Measurements from ENCODE around the gene CIDEA. TPM values are rescaled to one million over a fixed set of nuclear protein-coding genes. Genes with fewer than 3 reads are reported as not detected.
"Not testable (repeated sequence)": the region's sequence is repeated elsewhere in the genome, so short reads cannot be mapped to it uniquely, and the experiment has no call there.

Gene CIDEA, protein sequence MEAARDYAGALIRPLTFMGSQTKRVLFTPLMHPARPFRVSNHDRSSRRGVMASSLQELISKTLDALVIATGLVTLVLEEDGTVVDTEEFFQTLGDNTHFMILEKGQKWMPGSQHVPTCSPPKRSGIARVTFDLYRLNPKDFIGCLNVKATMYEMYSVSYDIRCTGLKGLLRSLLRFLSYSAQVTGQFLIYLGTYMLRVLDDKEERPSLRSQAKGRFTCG
- not detected for total RNA-seq
- polyA plus RNA-seq (2013, experiment 1 of 2): not detected
- not detected for polyA plus RNA-seq (2013, experiment 2 of 2)
- long read RNA-seq, experiment 1: 0 reads
- long read RNA-seq, experiment 2: 0 reads
- long read RNA-seq, experiment 3: 0 reads
- long read RNA-seq, experiment 4: 0 reads

DNA sequence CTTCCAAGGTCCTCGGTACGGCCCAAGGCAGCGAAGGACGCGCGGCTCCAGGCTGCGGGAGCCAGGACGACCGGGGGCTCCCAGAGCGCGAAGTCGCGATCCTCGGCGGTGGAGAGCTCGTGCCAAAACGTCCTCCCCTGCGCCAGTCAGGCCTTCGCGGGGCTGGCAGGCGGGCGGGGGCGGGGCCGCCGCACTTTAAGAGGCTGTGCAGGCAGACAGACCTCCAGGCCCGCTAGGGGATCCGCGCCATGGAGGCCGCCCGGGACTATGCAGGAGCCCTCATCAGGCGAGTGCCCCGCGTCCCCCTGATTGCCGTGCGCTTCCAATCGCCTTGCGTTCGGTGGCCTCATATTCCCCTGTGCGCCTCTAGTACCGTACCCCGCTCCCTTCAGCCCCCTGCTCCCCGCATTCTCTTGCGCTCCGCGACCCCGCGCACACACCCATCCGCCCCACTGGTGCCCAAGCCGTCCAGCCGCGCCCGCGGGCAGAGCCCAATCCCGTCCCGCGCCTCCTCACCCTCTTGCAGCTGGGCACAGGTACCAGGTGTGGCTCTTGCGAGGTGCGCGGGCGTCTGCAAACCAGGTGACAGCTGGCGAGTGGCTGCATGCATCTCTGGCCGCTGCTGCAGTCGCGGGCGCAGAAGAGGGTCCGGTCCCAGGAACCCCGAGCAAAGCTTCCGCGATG is at the start of gene CIDEA:
Gene CIDEA, plus strand, starts transcription at position 226 of the 684 bp plus-strand sequence. Its CDS starts 23 bp downstream, at position 249.
- Histone ChIP-seq H3K27ac (ENCODE audit: low read depth, low read length) (no peak within 1 kb of the TSS), H3K27me3 (ENCODE audit: control insufficient read depth, insufficient read depth, low read length, poor library complexity, severe bottlenecking) (peaks cover 77% of the 10 kb centered on the region), H3K9ac (ENCODE audit: extremely low read depth, low read length, poor library complexity, severe bottlenecking) (no peak within 1 kb of the TSS), H3K9me3 (ENCODE audit: control insufficient read depth, low read length) (no peaks in the 10 kb centered on the region), H3K4me3 (ENCODE audit: low read length) (peak within 1 kb of the TSS; percentile 59), H3K36me3 (ENCODE audit: control insufficient read depth, insufficient read depth, low read length) (no peaks in the 10 kb centered on the region), H3K4me1 (ENCODE audit: control insufficient read depth, insufficient read depth, low read length) (peaks cover 3% of the 10 kb centered on the region)
- TF ChIP-seq, protein P1, sequence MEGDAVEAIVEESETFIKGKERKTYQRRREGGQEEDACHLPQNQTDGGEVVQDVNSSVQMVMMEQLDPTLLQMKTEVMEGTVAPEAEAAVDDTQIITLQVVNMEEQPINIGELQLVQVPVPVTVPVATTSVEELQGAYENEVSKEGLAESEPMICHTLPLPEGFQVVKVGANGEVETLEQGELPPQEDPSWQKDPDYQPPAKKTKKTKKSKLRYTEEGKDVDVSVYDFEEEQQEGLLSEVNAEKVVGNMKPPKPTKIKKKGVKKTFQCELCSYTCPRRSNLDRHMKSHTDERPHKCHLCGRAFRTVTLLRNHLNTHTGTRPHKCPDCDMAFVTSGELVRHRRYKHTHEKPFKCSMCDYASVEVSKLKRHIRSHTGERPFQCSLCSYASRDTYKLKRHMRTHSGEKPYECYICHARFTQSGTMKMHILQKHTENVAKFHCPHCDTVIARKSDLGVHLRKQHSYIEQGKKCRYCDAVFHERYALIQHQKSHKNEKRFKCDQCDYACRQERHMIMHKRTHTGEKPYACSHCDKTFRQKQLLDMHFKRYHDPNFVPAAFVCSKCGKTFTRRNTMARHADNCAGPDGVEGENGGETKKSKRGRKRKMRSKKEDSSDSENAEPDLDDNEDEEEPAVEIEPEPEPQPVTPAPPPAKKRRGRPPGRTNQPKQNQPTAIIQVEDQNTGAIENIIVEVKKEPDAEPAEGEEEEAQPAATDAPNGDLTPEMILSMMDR (conservative IDR thresholded peaks at IDR 0.05): no peak
- H3K9me3 Mint-ChIP-seq: no peaks in the 10 kb centered on the region
- no peaks in the 10 kb centered on the region for H3K36me3 Mint-ChIP-seq (ENCODE audit: low read depth)
- peak; percentile 88 for DNase-seq
- H3K4me3 Mint-ChIP-seq: peak within 1 kb of the TSS; percentile 55
- H3K4me1 Mint-ChIP-seq: peaks cover 16% of the 10 kb centered on the region
- H3K27me3 Mint-ChIP-seq (ENCODE audit: insufficient read depth): peaks cover 95% of the 10 kb centered on the region
- no peak within 1 kb of the TSS for H3K27ac Mint-ChIP-seq
- 2 to 3% methylated on average over 29 to 69 of the region's 69 CpGs for WGBS, 2 experiments (ENCODE audit: insufficient coverage in 1 of 2, insufficient read length in 1 of 2)

DNA sequence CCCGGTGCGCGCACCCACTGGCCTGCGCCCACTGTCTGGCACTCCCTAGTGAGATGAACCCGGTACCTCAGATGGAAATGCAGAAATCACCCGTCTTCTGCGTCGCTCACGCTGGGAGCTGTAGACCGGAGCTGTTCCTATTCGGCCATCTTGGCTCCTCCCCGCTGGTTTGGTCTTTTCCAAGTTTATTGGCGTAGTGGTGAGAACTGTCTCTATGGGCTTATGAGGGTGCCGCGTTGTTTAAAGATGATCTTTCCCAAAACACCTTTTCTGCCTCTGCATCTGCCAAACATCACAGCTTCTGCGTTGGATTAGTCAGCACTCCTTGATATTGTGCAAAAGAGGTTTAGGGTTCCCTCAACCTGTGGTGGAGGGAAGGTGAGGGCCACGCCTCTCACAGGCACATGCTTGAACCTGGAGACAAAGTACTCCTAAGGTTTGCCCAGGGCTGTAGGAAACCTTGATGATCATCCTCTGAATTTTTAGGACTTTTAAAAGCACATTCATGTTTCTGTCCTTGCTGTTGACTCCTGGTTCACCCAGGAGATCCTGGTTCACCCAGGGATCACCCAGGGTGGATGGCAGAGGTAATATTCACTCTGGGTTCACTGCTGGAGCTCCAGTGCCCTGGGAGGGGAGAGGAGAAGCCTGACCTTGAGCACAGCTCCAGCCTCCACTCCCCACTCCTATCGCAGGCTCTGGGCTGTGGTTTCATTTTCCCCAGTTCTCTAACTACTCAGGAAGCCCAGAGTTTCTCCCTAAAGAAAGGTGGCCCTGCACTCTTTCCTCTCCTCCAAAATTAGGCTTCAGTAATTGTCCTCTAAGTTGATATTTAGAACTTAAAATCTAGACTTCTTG is 45.6 kb upstream of the CIDEA start:
- not testable (repeated sequence) for H3K27ac Mint-ChIP-seq; H3K27ac ChIP-seq (ENCODE audit: low read depth, low read length); H3K27me3 Mint-ChIP-seq (ENCODE audit: insufficient read depth); H3K4me1 Mint-ChIP-seq; H3K4me3 ChIP-seq (ENCODE audit: low read length); H3K9ac ChIP-seq (ENCODE audit: extremely low read depth, low read length, poor library complexity, severe bottlenecking); H3K36me3 ChIP-seq (ENCODE audit: control insufficient read depth, insufficient read depth, low read length); DNase-seq; H3K27me3 ChIP-seq (ENCODE audit: control insufficient read depth, insufficient read depth, low read length, poor library complexity, severe bottlenecking); H3K9me3 ChIP-seq (ENCODE audit: control insufficient read depth, low read length); H3K4me1 ChIP-seq (ENCODE audit: control insufficient read depth, insufficient read depth, low read length); H3K36me3 Mint-ChIP-seq (ENCODE audit: low read depth)
- 87 to 90% methylated on average over 2 to 12 of the region's 18 CpGs for WGBS, 2 experiments (ENCODE audit: insufficient coverage in 1 of 2, insufficient read length in 1 of 2)
- H3K9me3 Mint-ChIP-seq: peaks cover 11% of the 10 kb centered on the region
- peak overlapping the region; percentile 26 for H3K4me3 Mint-ChIP-seq

DNA sequence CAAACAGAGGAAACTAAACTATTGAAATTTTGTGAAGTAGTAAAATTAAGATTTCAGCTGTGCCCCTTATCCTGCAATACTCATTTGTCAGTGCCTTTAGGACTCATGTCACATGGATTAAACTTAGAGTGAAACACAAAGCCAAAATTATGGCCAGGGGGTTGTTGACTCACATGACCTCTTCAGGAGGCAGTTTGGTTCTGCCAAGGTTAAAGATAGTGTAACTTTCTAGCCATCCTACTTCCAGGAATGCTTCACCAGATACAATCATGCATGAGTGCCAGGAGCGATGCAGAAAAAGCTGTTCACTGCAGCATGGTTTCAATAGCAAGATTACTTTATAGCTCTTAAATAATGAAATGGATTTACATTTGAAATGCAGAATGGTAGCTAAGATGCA is 41.9 kb upstream of the CIDEA start:
- H3K27me3 Mint-ChIP-seq (ENCODE audit: insufficient read depth): not testable (repeated sequence)

DNA sequence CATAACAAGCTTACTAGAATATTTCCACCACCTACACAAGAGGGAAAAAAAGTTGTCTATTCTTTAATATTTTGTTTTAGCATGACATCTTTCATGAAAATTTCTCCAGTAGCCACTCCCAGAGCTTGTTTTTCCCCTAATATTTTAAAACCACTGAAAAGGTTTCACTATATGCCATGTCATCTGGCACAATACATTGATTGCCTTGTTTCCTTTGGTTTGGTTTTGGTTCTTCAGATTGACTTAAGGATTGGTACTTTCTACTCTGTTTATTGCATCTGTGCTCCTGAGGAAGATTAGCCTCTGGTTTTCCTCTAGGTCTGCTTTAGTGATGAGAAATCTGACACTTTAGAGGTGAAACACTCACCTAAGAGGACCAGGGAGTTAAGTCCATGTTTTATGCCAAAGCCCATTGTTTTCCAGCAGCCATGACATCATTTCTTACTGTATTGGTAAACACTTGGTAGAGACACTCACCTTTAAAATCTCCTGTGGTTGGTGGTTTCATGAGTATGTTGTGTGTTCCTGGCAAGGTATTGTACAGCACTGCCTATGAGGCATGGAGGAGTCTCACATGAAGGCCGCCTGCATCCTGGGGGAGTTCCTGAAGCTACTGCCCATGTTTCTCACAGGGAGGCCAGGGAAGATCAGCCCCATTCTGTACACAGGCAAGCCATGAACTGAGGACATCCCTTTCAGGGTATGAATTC is 39.7 kb upstream of the CIDEA start:
- not testable (repeated sequence) for H3K36me3 Mint-ChIP-seq (ENCODE audit: low read depth); DNase-seq; H3K9me3 Mint-ChIP-seq; H3K9ac ChIP-seq (ENCODE audit: extremely low read depth, low read length, poor library complexity, severe bottlenecking); H3K27me3 ChIP-seq (ENCODE audit: control insufficient read depth, insufficient read depth, low read length, poor library complexity, severe bottlenecking); H3K36me3 ChIP-seq (ENCODE audit: control insufficient read depth, insufficient read depth, low read length); H3K4me3 ChIP-seq (ENCODE audit: low read length); H3K9me3 ChIP-seq (ENCODE audit: control insufficient read depth, low read length); H3K27ac ChIP-seq (ENCODE audit: low read depth, low read length); H3K27ac Mint-ChIP-seq; H3K4me3 Mint-ChIP-seq; H3K4me1 Mint-ChIP-seq; H3K27me3 Mint-ChIP-seq (ENCODE audit: insufficient read depth); H3K4me1 ChIP-seq (ENCODE audit: control insufficient read depth, insufficient read depth, low read length)
- WGBS, 2 experiments (ENCODE audit: insufficient coverage in 1 of 2, insufficient read length in 1 of 2): 86 to 100% methylated on average over 1 of the region's 1 CpG

More for the DNA sequence above, 41.9 kb upstream of the CIDEA start:
- H3K9ac ChIP-seq (ENCODE audit: extremely low read depth, low read length, poor library complexity, severe bottlenecking); H3K27me3 ChIP-seq (ENCODE audit: control insufficient read depth, insufficient read depth, low read length, poor library complexity, severe bottlenecking); H3K9me3 ChIP-seq (ENCODE audit: control insufficient read depth, low read length); H3K36me3 ChIP-seq (ENCODE audit: control insufficient read depth, insufficient read depth, low read length); H3K4me1 Mint-ChIP-seq; H3K27ac Mint-ChIP-seq; H3K4me3 Mint-ChIP-seq; DNase-seq; H3K36me3 Mint-ChIP-seq (ENCODE audit: low read depth); H3K27ac ChIP-seq (ENCODE audit: low read depth, low read length); H3K4me3 ChIP-seq (ENCODE audit: low read length); H3K4me1 ChIP-seq (ENCODE audit: control insufficient read depth, insufficient read depth, low read length): not testable (repeated sequence)
- whole genome bisulfite sequencing, 2 experiments (ENCODE audit: insufficient coverage in 1 of 2, insufficient read length in 1 of 2): no CpG with 5 or more reads among the region's 1 CpG
- peaks cover 10% of the 10 kb centered on the region for H3K9me3 Mint-ChIP-seq

DNA sequence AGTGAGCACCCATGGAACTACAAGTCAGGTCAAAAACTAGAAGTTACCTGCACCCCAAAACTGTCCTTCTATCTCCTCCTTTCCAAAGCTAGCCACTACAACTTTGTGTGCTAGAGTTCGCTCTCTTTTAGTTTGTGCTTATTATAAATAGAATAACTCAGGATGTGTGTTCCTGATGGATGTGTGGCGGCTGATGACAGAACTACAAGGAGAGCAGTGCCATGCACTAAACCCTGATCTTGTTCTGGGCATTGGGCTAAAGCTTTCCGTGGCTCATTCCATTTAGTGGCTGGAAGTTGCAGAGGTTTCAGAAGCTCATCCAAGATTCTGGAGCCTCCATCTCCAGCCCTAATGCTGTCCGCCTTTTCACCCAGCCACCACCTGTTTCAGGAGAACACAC is 37.7 kb upstream of the CIDEA start:
- H3K4me1 Mint-ChIP-seq; H3K27me3 ChIP-seq (ENCODE audit: control insufficient read depth, insufficient read depth, low read length, poor library complexity, severe bottlenecking); DNase-seq; H3K27me3 Mint-ChIP-seq (ENCODE audit: insufficient read depth); H3K4me3 Mint-ChIP-seq; H3K27ac ChIP-seq (ENCODE audit: low read depth, low read length); H3K36me3 Mint-ChIP-seq (ENCODE audit: low read depth); H3K9me3 Mint-ChIP-seq; H3K4me1 ChIP-seq (ENCODE audit: control insufficient read depth, insufficient read depth, low read length); H3K27ac Mint-ChIP-seq; H3K9ac ChIP-seq (ENCODE audit: extremely low read depth, low read length, poor library complexity, severe bottlenecking); H3K36me3 ChIP-seq (ENCODE audit: control insufficient read depth, insufficient read depth, low read length); H3K4me3 ChIP-seq (ENCODE audit: low read length); H3K9me3 ChIP-seq (ENCODE audit: control insufficient read depth, low read length): not testable (repeated sequence)
- WGBS, 2 experiments (ENCODE audit: insufficient coverage in 1 of 2, insufficient read length in 1 of 2): no CpG with 5 or more reads among the region's 4 CpGs

All from endodermal cell (in vitro differentiated cells).